DOHH2 (cell line): ENCODE results near the gene TECR.
"Not testable (repeated sequence)": the region's sequence is repeated elsewhere in the genome, so short reads cannot be mapped to it uniquely, and the experiment has no call there.

Experiments used
- CTCF ChIP-seq: fragments of 200-600 bp; sonication (generic); IDR thresholded peaks from one replicate; pipeline ENCODE4 v1.5.1; 2014; ENCODE audit warnings: antibody characterized with exemption, mild to moderate bottlenecking, low read depth, low read length; ENCODE audit not compliant: poor library complexity, severe bottlenecking
- EZH2phosphoT487 ChIP-seq: fragments of 200-600 bp; sonication (generic); IDR thresholded peaks from 2 replicates; pipeline ENCODE4 v1.6.1; 2017; ENCODE audit warnings: borderline replicate concordance, mild to moderate bottlenecking, antibody characterized with exemption, low read length, moderate library complexity, mixed read lengths

GRCh38 chr19:14541979-14542378 is 12.6 kb downstream of the TECR start:
- not testable (repeated sequence) for TF ChIP-seq CTCF, EZH2phosphoT487
